HG03571 (cell line): Measurements from ENCODE around the gene PRSS50.
"Not testable (repeated sequence)": the region's sequence is repeated elsewhere in the genome, so short reads cannot be mapped to it uniquely, and the experiment has no call there.

Experiments
- ATAC-seq: cut with Tn5 transposase; IDR thresholded peaks from one replicate; pipeline ENCODE4 v1.9.1; 2021; ENCODE audit not compliant: unreplicated experiment

Gene PRSS50

GRCh38 chr3:46709157-46709654 lies 8.5 kb downstream of the PRSS50 start:
- no peak for ATAC-seq

DNA sequence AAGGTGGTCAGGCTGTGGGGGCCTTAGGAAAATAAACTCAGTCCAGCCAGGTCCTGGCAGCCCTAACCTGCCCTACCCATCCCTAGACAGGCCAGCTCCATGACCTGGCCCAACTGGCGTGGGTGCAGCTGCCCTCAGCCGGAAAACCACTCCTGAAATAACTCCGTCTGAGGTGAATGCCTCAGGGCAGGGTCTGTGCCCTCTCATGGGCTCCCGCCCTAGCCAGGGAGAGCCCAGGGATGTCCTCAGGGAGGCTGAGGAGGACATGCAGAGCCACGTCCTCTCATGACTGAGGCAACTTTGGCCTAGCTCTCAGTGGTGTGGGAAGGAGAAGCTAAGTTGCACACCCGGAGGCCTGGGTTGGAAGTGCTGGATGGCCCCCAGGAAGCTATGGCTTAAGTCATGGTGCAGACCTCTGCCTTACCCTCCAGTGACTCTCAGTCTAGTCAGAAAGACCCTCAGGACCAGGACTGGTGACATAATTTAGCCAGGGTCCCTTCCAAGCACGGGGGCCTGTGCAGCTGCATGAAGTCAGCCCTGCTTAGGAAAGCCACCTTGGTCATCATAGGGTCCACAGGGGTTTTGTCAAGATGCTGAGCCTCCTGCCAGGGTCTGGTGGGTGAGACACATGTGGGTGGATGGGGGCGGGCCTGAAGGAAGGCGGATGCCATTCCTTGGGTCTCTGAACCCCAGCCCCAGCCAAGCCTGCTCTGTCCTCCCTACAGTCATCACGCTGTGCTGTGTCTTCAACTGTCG lies 9.1 kb downstream of the PRSS50 start:
- no peak for ATAC-seq

GRCh38 chr3:46707601-46708011 lies 10.1 kb downstream of the PRSS50 start:
- no peak for ATAC-seq

DNA sequence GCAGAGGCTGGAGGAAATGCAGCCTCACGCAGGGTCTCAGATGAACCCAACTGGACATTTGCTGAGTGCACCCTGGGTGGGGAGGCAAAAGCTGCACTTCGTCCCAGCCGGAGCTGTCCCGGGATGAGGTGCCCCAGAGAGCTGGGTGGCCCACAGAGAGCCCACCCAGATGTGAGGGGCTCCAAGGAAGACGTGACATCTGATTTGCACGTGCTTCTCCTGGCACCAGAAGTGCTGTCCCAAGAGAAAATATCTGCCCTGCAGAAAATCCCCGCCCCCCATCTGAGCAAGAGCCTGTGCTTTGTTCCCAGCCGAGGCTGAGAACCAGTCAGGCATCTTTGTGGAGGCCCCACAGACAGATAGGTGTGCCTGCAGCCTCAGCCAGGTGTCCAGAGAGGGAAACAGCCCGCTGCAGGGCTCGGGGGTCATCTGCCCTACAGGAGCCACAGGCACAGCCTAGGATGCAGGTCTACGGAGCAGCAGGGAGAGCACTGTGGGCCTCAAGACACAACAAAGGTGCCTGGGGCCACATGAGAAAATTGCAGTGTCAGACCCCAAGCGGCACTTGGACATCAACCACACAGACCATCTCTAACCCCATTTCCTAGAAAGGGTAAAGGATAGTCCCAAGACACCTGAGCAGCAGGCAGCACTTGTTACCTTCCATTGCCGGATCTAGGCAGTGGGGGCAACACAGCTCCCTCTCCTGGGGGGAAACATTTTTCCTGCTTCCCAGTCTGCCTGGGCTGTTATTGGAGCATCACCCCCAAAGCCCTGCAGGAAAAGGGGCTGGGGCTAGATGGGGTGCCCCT lies 10.7 kb downstream of the PRSS50 start:
- no peak for ATAC-seq

DNA sequence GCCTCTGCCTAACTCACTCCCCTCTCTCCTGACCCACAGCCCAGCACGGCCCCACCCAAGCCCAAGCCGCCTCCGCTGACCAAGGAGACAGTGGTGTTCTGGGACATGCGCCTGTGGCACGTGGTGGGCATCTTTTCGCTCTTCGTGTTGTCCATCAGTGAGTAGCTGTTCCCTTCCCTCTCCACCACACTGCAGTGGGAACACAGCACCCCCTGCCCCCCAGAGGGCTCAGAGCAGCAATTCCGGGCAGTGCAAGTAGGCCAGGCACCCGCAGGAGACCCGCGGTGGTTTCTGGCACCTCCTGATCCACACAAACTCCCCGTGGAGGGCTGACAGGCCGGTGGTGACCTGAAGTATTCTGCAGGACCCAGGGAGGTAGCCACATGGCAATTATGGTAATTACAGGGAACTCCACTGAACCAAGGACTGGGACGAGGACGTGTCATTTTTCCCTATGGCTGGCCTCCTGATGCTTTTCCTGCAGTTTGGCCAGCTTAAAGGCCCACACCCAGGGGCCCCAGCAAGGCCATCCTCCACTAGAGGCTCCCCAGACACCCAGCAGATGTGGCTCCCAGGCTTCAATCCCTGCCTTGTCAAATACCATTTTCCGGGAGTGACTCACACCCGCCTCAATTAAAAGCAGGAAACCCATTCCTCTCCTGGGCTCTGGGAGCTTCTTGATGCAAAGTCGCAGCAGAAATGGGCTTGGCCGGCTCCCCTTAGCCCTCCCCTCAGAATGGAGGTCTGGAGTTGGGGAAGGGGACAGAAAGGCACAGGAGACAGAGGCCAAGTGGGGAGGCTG lies 11.7 kb downstream of the PRSS50 start:
- no peak for ATAC-seq

- ATAC-seq: no peak
Observed at GRCh38 chr3:46705022-46705530, 12.6 kb downstream of the PRSS50 start.

DNA sequence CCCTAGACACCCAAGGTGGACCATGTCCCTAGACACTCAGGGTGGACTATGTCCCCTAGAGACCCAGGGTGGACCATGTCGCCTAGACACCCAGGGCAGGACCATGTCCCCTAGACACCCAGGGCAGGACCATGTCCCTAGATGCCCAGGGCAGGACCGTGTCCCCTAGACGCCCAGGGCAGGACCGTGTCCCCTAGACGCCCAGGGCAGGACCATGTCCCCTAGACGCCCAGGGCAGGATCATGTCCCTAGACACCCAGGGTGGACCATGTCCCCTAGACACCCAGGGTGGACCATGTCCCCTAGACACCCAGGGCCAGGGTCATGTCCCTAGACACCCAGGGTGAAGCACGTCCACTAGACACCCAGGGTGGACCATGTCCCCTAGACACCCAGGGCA lies 13.3 kb downstream of the PRSS50 start:
- not testable (repeated sequence) for ATAC-seq

DNA sequence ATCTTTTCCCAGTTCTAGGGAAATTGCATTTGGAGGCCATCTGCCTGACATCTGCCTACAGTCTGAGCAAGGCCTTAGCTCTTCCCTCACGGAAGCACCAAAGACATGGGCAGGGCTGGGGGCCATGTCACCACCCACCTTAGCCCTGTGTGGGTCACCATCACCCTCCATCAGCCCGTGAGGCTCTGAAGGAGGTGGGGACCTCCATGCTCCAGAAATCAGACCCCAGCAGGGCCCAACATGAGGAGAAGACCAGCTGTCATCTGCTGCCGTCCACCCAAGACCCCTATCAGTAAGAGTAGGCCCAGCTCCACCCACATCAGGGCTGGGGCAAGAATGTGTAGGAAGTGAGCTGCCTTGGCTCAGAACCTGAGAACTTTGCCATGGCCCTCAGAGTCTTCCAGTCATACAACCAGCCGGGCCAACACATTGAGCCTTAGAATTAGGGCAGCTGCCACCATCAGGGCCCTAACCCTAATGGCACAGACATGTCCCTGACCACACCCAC lies 14.6 kb downstream of the PRSS50 start:
- ATAC-seq: no peak

DNA sequence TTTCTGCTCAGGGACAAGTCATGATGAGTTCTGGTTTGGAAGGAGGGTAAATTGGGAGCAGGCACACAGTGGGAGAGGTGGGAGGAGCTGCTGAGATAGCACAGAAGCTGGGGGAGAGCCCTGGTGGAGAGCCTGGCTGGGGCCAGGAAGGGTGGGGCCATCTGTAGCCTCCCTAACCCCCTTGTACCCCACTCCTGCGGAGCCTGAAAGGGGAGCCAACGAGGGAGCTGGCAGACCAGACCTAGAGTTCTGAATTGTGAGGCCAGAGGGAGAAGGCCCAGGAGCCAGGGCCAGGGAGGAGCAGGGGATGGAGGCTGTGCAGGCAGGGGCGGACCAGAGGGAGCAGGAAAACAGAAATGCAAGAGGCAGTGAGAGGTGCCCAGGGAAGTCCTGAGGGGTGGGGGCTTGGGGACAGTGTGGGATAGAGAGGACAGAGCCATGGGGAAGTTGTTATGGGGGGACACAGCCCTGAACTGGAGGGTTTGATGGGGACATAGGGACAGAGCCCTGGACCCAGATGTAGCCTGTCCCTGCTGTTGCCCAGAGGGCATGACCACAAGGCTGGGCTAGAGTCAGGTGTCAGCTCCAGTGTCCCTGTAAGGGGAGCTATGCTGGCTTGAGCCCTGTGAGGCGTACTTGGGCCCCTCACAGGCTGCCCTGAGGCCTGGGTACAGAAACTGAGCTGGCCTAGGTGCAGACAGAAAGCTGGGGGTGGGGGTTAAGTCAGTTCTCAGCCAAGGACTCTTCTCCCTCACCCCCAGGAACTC lies 15.2 kb downstream of the PRSS50 start:
- ATAC-seq: no peak

DNA sequence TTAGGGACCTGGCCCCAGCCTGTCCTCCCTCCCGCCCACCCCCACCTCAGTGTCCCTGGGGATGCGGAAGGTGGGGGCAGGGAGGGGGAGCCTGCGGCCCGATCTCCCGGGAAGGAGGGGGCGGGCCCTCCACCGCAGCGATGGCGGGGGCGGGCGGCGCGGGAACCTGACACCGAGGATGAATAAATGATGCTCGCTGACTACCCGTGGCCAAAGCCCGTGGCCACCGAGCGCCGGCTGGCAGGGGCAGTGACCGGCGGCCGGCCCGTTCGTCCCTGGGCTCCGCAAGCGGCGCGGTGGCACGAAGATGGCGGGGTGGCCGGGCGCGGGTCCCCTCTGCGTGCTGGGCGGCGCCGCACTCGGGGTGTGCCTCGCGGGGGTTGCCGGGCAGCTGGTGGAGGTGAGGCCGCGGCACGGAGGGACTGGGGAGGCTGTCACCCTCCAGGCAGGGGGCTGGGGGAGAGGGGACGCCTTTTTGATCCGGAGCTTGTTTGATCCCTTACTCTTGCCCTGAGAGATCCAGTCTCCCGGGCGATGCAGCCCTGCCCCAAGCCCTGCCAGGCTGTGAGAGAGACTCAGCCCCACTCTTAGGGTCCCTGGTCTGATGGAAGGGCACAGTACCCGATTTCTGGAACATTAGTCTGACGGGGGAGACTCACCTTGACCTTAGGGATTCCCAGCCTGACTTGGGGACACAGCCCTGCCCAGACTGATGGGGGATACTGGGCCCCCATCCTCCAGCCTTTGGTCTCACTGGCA lies 16.3 kb downstream of the PRSS50 start, which contains the start of gene TMIE:
TMIE (plus strand) TSS at position 212 of the 759 bp plus-strand sequence; CDS start at position 308, 96 bp downstream.
- ATAC-seq: no peak

GRCh38 chr3:46700772-46701171 lies 16.9 kb downstream of the PRSS50 start:
- ATAC-seq: no peak

DNA sequence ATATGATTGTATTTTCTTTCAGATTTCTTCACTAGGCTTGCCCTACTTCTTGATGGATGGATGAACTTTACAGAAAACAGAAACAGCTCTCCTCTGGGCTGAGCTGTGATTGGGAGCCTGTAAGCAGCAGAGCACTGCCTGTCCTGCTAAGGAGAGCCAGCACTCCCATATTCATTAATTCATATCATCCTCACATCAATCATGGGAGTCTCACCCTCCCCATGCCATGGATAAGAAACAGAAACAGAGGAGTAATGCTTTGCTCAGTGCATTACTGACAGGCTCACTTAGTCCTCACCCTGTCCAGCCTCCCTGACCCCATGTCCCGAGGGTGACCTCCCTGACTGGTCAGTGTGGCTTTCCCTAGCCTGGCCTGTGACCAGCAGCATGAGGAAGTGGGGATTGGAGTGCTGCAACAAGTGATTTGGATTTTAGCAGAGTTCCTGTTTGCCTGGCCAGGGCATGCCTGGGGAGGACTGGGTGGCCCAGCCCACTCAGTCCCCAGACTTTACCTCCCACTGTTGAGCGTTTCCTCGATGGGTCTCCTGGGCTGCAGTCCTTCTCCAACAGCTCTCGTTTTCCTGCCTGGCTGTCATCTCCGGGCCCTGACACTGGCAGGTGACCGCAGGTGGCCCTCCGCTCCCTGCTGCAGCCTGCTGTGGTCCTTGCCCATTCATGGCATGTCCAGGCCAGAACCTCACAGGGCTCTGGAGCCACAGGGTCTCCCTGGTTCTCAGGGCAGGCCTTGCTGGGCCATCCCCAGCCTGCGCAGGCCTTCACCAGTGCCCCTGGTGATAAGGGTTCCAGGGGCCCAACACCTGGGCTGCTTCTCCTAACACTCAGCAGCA lies 17.8 kb downstream of the PRSS50 start:
- ATAC-seq: no peak

GRCh38 chr3:46695962-46696894 lies 21.4 kb downstream of the PRSS50 start:
- no peak for ATAC-seq

GRCh38 chr3:46695177-46695961 lies 22.3 kb downstream of the PRSS50 start:
- no peak for ATAC-seq

DNA sequence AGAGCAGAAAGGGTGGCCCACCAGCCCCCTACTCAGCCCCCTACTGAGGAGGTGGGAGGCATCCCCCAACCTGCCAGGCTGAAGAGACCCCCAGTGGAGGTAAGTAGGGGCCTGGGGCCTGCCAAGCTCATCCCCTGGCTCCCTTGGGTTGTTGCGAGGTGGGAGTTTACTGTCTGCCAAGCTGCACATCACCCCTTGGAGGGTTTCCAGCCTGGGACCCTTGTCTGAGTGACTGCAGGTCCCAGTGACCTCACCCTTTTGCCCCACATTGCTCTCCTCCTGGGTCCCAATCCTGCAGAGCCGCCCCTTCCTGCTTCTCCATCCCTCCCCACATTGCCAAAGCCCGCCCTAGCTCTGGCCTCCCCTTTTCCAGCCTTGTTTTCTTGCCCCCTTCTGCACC lies 23.1 kb downstream of the PRSS50 start:
- no peak for ATAC-seq

DNA sequence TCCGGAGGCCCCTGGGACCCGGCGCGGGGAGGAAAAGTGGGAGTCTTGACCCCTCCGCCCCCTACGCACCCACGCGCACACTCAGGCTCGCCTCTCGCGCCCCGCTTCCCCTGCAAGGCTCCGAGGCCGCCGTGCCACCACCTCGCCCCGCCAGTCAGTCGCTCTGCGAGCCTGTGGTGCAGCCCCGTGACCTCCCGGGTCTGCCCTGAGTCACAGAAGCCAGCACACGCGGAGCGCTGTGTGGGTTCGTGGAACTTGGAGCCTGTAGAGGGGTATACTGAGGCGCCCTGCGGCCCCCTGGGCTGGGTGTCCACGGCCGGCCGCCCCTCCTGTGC lies 23.8 kb downstream of the PRSS50 start:
- no peak for ATAC-seq
